ENCODE data around the gene OR4A16. TPM values are rescaled to one million over a fixed set of nuclear protein-coding genes. Genes with fewer than 3 reads are reported as not detected.

The OR4A16 gene
- total and polyA plus RNA-seq, 2 experiments from 2014 or later: not detected

DNA sequence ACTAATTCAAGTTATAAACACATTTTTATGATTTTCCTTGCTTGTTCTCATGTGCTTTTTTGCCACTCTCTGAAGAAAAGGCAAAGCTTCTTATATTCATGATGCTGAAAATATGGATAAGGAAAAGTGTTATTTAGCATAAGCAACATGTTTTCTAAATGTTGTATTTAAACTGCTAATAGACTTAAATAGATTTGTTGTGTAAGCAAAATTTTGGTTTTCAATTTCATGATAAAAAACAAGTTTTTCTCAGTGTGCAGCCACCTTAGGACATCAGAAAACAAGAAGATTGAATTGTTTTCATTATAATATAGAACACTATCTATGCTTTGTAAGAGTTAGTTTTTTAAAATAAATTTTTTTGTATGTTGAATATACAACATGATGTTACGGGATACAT, 2.3 kb downstream of the OR4A16 start:
- peaks cover 88% of the 10 kb centered on the region for H3K9me3 Mint-ChIP-seq
- H2AFZ ChIP-seq: no peak overlapping the region
- no peak overlapping the region for H3K27ac Mint-ChIP-seq
- H3K27ac ChIP-seq (ENCODE audit: low read depth): no peak overlapping the region
- no peaks in the 10 kb centered on the region for H3K79me2 ChIP-seq (replicated peaks; ENCODE audit: insufficient read depth)
- H3K4me3 ChIP-seq: no peak overlapping the region
- DNase-seq (ENCODE audit: low spot score): no peak
- peaks cover 10% of the 10 kb centered on the region for H3K36me3 ChIP-seq (ENCODE audit: insufficient read depth)
- TF ChIP-seq POLR2AphosphoS5 (IDR thresholded peaks at IDR 0.05; ENCODE audit: low read depth) (no peak), EZH2phosphoT487 (IDR thresholded peaks at IDR 0.05; ENCODE audit: unreplicated experiment) (no peak)
- TF ChIP-seq, protein P1, sequence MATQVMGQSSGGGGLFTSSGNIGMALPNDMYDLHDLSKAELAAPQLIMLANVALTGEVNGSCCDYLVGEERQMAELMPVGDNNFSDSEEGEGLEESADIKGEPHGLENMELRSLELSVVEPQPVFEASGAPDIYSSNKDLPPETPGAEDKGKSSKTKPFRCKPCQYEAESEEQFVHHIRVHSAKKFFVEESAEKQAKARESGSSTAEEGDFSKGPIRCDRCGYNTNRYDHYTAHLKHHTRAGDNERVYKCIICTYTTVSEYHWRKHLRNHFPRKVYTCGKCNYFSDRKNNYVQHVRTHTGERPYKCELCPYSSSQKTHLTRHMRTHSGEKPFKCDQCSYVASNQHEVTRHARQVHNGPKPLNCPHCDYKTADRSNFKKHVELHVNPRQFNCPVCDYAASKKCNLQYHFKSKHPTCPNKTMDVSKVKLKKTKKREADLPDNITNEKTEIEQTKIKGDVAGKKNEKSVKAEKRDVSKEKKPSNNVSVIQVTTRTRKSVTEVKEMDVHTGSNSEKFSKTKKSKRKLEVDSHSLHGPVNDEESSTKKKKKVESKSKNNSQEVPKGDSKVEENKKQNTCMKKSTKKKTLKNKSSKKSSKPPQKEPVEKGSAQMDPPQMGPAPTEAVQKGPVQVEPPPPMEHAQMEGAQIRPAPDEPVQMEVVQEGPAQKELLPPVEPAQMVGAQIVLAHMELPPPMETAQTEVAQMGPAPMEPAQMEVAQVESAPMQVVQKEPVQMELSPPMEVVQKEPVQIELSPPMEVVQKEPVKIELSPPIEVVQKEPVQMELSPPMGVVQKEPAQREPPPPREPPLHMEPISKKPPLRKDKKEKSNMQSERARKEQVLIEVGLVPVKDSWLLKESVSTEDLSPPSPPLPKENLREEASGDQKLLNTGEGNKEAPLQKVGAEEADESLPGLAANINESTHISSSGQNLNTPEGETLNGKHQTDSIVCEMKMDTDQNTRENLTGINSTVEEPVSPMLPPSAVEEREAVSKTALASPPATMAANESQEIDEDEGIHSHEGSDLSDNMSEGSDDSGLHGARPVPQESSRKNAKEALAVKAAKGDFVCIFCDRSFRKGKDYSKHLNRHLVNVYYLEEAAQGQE (IDR thresholded peaks at IDR 0.05; ENCODE audit: unreplicated experiment): no peak
- peaks cover 23% of the 10 kb centered on the region for H3K36me3 Mint-ChIP-seq (ENCODE audit: low read depth)
- no peak for ATAC-seq
- no peak overlapping the region for H3K4me2 ChIP-seq
- no peaks in the 10 kb centered on the region for H3K4me1 ChIP-seq (ENCODE audit: insufficient read depth)
- no peaks in the 10 kb centered on the region for H4K20me1 ChIP-seq (replicated peaks; ENCODE audit: insufficient read depth)
- no peaks in the 10 kb centered on the region for H3F3A ChIP-seq (replicated peaks; ENCODE audit: low read depth)
- no peak overlapping the region for H3K4me3 Mint-ChIP-seq
- H3K9me2 ChIP-seq (ENCODE audit: insufficient read depth): no peaks in the 10 kb centered on the region
- no peaks in the 10 kb centered on the region for H3K27me3 ChIP-seq (ENCODE audit: insufficient read depth)
- peaks cover 3% of the 10 kb centered on the region for H3K27me3 Mint-ChIP-seq (ENCODE audit: insufficient read depth, low read depth, poor library complexity)
- no peaks in the 10 kb centered on the region for H3K4me1 Mint-ChIP-seq

DNA sequence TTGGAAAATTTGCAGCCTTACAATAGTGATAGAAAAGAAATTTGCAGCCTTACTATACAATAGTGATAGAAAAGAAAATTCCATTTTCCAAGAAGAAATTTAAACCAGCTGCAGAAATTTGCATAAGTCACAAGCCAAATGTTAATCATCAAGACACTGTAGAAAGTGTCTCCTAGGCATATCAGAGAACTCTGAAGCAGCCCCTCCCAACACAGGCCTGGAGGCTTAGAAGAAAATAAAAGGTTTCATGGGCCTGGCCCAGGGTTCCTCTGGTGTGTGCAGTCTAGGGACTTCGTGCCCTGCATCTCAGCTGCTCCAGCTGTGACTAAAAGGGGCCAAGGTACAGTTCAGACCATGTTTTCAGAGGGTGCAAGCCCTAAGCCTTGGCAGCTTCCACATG, 6.0 kb downstream of the OR4A16 start:
- Mint-ChIP-seq H3K27ac (no peak overlapping the region), H3K4me3 (no peak overlapping the region), H3K9me3 (peaks cover 88% of the 10 kb centered on the region), H3K36me3 (ENCODE audit: low read depth) (peaks cover 25% of the 10 kb centered on the region), H3K27me3 (ENCODE audit: insufficient read depth, low read depth, poor library complexity) (no peaks in the 10 kb centered on the region), H3K4me1 (no peaks in the 10 kb centered on the region)
- no peak overlapping the region for H3K4me2 ChIP-seq
- ATAC-seq (no peak), DNase-seq (ENCODE audit: low spot score) (no peak)
- H4K20me1 ChIP-seq (replicated peaks; ENCODE audit: insufficient read depth): no peaks in the 10 kb centered on the region
- no peaks in the 10 kb centered on the region for H3K79me2 ChIP-seq (replicated peaks; ENCODE audit: insufficient read depth)
- no peaks in the 10 kb centered on the region for H3F3A ChIP-seq (replicated peaks; ENCODE audit: low read depth)
- H3K4me1 ChIP-seq (ENCODE audit: insufficient read depth): no peaks in the 10 kb centered on the region
- H3K4me3 ChIP-seq: no peak overlapping the region
- no peak overlapping the region for H2AFZ ChIP-seq
- peaks cover 9% of the 10 kb centered on the region for H3K36me3 ChIP-seq (ENCODE audit: insufficient read depth)
- H3K27ac ChIP-seq (ENCODE audit: low read depth): no peak overlapping the region
- H3K27me3 ChIP-seq (ENCODE audit: insufficient read depth): no peaks in the 10 kb centered on the region
- no peaks in the 10 kb centered on the region for H3K9me2 ChIP-seq (ENCODE audit: insufficient read depth)
- TF ChIP-seq, protein P1 (IDR thresholded peaks at IDR 0.05; ENCODE audit: unreplicated experiment): no peak
- TF ChIP-seq EZH2 (IDR thresholded peaks at IDR 0.05; ENCODE audit: low read depth, unreplicated experiment) (no peak), ZNF331 (CRISPR knock-in tag; IDR thresholded peaks at IDR 0.05; ENCODE audit: low read depth) (no peak), CREB1 (CRISPR knock-in tag; IDR thresholded peaks at IDR 0.05; ENCODE audit: low read depth) (no peak), EZH2phosphoT487 (IDR thresholded peaks at IDR 0.05; ENCODE audit: unreplicated experiment) (no peak), JUNB (IDR thresholded peaks at IDR 0.05; ENCODE audit: unreplicated experiment) (no peak), STAT1 (IDR thresholded peaks at IDR 0.05; ENCODE audit: unreplicated experiment) (no peak)
- TF ChIP-seq, protein P2, sequence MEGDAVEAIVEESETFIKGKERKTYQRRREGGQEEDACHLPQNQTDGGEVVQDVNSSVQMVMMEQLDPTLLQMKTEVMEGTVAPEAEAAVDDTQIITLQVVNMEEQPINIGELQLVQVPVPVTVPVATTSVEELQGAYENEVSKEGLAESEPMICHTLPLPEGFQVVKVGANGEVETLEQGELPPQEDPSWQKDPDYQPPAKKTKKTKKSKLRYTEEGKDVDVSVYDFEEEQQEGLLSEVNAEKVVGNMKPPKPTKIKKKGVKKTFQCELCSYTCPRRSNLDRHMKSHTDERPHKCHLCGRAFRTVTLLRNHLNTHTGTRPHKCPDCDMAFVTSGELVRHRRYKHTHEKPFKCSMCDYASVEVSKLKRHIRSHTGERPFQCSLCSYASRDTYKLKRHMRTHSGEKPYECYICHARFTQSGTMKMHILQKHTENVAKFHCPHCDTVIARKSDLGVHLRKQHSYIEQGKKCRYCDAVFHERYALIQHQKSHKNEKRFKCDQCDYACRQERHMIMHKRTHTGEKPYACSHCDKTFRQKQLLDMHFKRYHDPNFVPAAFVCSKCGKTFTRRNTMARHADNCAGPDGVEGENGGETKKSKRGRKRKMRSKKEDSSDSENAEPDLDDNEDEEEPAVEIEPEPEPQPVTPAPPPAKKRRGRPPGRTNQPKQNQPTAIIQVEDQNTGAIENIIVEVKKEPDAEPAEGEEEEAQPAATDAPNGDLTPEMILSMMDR (conservative IDR thresholded peaks at IDR 0.05; ENCODE audit: low read depth in 2 of 2): no peak
